ENCODE data around the gene FBN2.
"Not testable (repeated sequence)": the region's sequence is repeated elsewhere in the genome, so short reads cannot be mapped to it uniquely, and the experiment has no call there.

The FBN2 gene

DNA sequence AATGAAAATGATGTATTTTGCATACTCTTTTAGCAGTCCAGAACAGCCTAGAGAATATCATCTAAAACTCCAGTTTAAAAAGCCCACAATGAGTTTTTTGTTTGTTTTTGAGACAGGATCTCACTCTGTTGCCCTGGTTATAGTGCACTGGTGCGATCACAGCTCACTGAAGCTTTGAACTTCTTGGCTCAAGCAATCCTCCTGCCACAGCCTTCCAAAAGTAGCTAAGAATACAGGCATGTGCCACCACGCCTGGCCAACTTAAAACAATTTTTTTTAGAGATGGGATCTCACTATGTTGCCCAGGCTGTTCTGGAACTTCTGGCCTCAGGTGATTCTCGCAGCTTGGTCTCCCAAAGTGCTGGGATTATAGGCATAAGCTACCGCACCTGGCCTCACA is 175.7 kb downstream of the FBN2 start:
- no peak for DNase-seq (ENCODE audit: low read depth in 2 of 2)

DNA sequence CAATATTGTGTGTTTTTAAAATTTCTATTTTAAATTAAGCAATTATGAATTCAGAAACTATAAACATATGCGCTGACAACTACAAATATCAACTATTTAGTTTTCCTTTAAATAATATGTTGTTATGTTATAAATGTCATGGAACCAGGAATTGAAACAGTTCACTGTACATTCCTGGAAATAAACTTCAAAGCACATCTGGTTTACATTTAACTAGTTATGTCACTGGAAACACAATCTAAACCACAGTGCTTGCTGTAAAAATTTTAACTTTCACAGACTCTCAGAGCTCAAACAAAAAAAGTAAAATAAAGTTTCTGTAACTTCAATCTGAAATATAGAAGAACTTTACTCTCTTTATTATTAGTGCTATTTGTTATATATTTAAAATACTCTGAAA is 179.2 kb downstream of the FBN2 start:
- DNase-seq (ENCODE audit: low read depth in 2 of 2) = no peak

DNA sequence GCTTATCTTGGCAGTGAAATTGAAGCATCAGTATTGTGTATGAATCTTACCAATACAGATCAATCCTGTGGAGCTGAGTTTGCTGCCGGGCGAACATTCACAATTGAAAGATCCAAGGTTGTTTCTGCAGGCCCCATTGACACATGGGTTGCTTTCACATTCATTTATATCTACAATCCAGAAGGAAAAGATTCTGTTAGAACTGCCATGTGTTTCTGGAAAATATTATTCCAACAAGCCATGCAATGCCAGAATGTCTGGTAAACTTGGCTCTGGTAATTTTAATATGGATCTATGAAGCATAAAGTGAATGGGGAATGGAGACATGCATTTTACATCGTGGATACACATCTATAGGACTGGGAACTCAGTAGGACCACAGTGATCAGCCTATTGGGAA is 180.8 kb downstream of the FBN2 start:
- no peak for DNase-seq (ENCODE audit: low read depth in 2 of 2)

DNA sequence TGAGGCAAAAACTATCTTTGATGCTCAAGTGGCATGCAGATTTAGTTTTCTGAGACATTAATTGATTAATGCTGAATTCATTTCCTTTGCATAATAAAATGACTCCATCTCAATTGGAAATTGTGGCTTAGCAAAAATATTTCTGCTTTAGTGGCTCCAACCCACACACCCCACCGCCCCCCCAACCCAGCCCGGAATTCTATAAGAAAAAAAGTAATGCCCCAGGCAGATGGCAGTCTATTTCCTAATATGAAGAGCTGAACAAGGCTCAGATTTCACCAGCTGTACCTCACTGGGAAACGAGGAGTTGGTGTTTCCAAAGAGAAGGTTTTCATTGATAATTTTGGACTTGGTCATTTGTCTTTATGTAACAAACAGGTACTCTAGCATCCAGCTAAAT is 182.1 kb downstream of the FBN2 start:
- no peak for DNase-seq (ENCODE audit: low read depth in 2 of 2)

DNA sequence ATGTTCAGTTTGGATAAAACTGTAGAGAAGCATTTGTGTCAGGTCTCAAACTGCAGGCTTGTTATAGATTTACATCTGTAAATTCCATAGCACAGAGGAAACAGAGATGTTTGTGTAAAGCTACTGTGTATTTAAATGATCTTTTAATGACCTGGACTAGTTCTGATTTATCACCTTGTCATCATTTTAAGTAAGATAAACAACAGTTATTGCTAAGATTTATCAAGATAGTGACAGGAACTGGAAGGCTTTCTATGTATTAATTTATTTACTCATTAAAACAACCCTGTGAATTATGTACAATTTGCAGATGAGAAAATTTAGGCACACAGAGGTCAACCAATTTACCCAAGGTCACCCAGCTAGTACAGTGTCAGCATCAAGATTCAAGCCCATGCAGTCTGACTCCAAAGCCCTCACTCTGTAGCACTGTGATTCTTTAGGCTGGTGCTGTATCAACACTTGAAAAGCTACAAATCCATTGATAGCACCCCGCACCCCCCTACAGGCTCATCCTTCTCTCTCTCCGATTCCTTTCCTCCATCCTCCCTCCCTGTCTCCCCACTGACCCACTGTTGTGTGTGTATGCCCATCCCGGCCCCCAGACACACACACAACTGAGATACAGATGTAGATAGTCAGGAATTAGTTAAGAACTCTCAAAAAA is 184.5 kb downstream of the FBN2 start:
- DNase-seq (ENCODE audit: low read depth in 2 of 2) = no peak

DNA sequence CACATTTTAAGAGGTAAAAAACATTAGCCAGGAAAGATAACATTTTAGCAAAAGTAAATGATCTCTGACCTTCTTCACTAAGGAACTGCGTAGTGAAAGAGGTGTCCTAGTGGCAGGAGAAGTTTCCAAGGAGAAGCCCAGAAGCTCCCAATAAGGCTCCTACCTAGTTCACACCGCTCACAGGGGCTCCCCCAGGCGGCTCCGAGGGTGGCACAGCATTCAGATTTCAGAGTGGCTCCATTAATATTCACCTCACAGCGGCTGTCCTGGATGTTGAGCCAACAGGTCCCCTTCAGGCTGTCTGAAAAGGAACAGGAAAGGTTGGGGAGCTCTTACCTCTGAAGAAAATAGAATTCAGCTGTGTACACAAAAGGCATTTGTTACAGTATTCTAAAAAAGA is 187.3 kb downstream of the FBN2 start:
- no peak for DNase-seq (ENCODE audit: low read depth in 2 of 2)

DNA sequence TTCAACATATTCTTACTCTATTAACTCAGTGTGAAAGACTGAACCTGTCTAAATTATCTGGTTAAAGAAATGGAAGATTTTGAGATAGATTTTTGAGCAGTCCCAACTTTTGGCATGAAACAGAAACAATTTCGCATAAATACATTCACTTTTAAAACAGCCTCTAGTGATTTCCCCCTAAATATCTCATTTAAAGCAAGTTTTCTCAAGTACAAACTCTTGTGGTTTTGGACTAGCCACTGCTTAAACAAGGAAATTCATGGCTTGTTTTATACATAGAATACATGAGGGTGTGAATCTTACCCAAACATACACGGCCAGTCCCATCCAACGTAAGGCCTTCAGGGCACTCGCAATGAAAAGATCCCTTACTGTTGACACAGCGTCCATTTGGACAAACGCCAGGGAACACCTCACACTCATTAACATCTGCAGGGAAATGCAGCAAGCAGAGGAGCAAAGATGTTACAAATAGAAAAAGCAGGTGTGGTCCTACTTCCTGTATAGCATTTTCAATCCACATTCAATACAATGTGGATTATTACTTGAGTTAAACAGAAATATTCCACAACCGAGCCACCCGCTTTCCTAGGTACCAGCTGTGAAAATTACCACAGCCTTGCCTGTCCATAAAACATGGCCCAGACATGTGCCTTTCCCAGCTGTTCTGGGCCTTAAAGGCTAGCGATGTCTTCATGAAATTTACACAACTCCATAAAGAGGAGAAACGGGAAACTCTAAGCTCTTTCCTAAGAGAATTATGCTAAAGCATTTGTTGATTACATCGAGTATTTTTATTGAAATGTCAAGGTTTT is 188.8 kb downstream of the FBN2 start:
- DNase-seq (ENCODE audit: low read depth in 2 of 2) = no peak

DNA sequence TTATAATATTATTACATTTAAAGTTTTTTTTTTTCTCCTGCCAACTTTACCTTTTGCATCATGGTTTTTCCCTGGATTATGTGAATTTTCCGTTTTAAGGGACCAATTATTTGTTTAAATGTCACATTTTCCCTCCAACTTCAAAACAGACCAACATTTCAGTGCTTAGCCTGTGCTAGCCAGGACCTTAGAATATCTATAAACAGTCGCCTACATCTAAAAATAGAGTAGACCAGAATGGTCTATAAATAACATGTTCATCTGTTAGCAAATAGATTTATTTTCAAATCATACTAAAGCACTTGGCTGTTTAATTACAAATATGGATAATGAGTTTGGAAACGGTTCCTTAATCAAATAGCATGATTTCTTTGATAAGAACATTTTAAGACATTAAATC is 192.0 kb downstream of the FBN2 start:
- no peak for DNase-seq (ENCODE audit: low read depth in 2 of 2)

DNA sequence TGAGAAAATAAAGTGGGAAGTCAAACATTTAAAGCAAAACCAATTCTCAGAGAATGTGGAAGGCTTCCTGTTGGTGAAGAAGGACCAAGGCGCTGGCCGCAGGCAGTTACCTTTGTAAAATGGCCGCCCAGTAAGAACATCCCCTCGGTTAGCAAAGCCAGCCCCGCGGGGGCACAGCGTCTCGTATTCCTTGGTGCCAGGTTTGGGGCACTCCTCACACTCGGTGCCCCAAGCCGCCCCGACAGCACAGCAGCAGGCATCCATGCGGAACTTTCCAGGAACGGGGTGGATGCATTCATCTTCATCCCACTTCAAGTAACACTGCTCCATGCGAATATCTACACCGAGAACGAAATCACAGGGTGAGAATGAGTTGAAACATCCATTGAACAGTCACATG is 192.8 kb downstream of the FBN2 start:
- DNase-seq (ENCODE audit: low read depth in 2 of 2) = no peak

DNA sequence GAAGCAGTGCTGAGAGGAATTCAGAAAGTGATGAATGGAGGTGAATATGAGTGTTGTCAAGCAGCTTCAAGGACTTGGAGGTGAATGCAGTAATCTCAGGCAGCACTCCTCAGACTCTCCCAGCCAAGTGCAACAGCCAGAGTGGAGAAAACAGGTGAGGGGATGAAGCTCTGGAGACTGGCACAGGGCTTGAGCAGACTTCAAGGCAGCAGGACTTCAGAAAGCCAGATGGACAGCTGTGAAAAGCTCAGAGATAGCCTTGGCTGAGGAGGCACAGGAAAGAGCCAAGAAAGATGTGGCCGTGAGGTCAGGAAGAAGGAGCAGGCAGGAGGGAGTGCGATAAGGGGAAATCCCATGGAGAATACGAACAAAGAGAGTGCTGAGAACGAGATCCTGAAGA is 194.9 kb downstream of the FBN2 start:
- no peak for DNase-seq (ENCODE audit: low read depth in 2 of 2)

DNA sequence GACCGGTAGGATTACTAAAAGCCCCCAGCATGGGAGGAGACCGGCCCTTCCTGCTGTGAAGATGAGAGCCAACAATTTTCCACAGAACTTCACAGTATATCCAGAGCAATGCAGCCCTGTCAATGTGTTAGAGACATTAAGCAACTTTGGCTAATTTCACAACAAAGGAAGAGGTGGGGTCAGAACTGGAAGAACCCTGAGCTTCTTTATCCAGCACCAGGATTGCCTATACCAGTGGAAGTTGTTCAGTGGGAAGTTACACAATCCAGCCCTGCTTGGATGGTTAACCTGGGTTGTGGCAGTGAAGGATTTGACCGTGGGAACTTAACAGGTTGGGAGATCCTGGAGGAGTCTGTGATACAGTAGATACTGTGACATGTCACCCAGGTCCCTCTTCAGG is 197.0 kb downstream of the FBN2 start:
- no peak for DNase-seq (ENCODE audit: low read depth in 2 of 2)

DNA sequence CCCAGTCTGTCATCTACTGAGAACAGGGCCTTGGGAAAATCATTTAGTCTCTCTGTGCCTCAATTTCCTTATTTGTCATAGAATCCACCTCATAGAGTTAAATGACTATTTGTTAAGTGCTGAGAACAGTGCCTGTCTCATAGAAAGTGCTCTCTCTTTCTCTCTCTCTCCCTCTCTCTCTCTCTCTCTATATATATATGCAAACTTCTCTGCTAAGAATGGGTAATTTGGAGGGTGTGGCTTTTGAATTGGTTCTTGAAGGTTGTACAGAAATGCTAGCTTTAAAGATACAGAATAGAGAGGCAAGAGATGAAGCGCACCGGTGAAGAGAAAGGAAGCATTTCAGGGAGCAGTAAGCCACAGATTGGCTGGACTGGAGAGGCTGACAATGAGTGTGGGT is 197.4 kb downstream of the FBN2 start:
- no peak for DNase-seq (ENCODE audit: low read depth in 2 of 2)

DNA sequence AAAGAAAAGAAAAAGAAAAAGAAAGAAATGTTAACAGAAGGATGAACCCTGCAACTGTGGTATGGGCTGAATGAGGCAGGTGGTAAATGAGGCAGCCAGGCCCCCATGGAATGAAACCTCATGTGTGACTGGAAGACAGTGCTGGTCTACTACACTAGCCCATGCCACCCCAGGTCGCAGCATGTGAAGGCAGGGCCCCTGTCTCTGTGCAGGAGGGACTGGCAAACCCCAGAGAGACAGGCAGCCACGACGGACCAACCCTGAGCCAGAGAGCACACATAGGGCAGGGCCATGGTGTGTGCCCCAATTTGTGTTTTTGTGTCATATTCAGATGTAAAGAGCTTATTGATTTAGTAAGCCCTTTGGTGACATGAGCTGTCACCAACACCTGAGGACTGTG is 198.5 kb downstream of the FBN2 start:
- DNase-seq (ENCODE audit: low read depth in 2 of 2) = no peak

DNA sequence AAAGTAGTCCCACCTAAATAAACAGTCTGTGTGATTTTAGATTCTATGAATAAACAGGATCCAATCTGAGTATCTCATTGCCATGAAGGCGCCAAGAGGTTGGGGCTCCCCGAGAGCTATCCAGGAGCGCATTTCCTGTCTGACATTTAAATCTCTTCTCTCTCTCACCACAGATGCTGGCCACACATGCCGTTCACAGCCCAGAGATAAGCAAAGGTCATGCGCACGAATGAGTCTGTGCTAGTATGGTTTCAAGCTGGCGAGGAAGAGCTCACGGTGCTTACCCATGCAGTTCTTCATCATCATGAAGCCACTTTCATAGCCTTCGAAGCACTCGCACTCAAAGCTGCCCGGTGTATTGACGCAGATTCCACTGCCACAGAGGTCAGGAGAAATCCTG is 199.4 kb downstream of the FBN2 start:
- DNase-seq (ENCODE audit: low read depth in 2 of 2) = no peak

DNA sequence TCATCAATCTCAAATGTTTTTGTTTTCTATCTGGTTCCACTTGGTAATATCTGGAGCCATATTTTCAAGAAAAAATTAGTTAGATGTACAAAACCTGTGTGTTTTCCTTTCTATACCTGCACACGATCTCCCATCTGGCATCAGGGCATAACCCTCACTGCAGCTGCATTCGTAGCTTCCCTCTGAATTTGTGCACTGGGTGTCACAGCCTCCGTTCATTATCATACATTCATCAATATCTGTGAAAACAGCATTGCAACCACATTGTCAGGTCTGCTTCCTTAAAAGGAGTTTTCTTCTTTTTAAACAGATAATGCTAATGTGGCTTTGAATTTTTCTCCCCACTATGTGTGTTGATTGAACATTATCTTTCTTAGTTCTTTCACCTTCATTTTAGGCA is 202.7 kb downstream of the FBN2 start:
- no peak for DNase-seq (ENCODE audit: low read depth in 2 of 2)

DNA sequence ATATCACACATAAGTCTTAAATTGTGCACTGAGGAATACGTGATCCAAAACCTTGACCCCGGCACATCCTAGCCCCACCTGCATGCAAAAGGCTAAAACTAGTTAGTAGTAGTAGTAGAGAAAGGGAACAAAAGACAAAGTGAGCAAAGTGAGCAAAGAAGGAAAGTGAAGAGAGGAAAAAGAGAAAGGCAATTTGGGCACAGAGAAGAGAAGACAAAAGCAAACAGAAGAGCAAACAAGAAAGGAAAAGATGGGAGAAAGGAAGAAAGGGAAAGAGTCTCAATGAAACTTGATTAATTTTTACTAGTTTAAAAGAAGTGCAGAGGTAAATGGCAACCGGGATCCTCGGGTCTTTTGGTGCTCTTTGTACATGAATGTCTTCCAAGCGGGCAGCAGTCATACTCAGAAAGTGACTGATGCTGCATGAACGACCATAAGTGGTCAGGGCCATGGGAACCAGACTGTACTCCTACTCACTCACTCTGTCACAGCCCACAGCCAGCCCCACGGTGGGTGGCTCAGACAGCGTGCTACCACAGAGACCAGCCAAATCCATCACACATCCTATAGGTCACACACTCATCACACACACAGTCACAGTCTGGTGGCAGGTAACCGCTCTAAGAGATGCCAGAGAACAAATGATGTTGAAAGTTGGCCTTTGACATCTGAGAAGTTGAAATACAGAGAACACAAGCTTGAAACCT is 203.9 kb downstream of the FBN2 start:
- DNase-seq (ENCODE audit: low read depth in 2 of 2) = no peak

DNA sequence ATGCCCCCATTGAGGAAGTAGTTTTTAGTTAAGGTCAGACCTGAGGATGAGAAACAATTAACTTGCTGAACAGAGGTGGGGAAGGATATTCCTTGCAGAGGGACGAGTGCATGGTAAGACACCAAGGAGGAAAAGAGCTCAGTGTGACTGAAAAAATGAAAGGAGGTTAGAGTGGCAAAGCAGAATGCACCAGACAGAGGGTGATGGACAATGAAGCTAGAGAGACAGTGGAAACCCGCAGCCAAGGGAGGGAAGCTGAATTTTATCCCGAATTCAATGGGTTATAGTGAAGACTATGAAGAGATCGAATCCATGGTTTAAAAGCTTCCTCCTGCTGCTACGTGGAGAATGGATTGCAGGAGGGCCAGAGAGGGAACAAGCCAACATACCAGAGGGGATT is 206.8 kb downstream of the FBN2 start:
- no peak for DNase-seq (ENCODE audit: low read depth in 2 of 2)

DNA sequence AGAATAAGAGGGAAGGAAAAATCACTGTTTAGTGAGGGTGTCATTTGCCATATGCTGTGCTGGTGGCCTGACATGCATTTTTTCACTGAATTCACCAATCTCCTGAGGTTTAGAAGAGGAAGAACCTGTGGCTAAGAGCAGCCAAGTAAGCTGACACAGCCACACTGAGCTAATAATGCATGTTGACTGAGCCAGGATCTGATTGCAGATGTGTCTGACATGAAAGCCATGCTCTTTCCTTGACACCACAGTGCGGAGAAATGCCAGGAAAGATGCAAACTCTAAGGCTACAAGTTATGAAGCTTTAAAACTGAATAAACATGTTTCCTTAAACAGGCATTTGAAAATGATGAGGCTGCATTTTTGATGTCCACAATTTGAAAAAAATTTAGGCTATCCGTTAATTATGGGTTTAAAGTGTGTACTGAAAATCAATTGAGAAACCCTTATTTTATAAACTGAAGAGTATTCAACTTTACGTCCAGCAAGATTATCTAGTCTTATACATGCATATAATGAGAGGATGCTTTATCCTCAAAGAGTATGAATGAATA is 208.6 kb downstream of the FBN2 start:
- DNase-seq (ENCODE audit: low read depth in 2 of 2) = no peak

DNA sequence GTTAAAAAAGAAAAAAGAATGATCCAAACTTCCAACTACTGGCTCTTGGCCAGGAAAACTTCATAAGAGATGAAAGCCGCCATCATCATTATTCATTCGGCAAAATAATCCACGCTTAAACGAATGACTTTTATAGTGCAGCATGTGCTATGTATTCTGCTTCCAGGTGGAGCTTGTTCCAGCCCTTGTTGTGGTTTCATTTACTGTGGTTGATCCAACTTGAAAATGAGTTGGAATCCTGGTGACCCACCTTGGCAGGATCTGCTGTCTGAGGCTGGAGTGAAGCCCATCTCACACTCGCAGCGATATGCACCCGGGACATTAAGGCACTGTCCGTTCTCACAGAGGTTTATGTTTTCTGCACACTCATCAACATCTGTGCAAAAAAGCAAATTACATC is 209.6 kb downstream of the FBN2 start:
- no peak for DNase-seq (ENCODE audit: low read depth in 2 of 2)

DNA sequence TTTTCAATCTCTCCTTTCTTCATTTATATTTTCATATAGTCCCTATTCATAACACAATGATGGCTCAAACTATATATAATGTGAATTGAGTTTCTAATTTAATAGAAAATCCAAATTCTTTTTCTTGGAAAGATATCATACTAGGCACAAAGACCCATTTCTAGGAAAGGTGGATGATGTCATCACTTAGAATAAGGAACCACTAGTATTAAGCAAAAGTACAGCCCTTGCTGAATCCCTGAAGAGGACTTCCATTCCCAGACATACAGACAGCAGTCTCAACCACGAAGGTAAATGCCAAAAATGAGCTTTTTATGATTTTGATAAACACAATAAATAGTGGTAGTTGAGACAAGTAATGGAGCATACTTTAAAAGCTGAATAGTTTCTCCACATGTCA is 210.0 kb downstream of the FBN2 start:
- no peak for DNase-seq (ENCODE audit: low read depth in 2 of 2)

DNA sequence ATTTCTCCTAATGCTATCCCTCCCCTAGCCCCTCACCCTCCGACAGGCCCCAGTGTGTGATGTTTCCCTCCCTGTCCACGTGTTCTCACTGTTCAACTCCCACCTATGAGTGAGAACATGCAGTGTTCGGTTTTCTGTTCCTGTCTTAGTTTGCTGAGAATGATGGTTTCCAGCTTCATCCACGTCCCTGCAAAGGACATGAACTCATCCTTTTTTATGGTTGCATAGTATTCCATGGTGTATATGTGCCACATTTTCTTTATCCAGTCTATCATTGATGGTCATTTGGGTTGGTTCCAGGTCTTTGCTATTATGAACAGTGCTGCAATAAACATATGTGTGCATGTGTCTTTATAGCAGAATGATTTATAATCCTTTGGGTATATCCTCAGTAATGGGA is 216.6 kb downstream of the FBN2 start:
- DNase-seq (ENCODE audit: low read depth in 2 of 2) = not testable (repeated sequence)

DNA sequence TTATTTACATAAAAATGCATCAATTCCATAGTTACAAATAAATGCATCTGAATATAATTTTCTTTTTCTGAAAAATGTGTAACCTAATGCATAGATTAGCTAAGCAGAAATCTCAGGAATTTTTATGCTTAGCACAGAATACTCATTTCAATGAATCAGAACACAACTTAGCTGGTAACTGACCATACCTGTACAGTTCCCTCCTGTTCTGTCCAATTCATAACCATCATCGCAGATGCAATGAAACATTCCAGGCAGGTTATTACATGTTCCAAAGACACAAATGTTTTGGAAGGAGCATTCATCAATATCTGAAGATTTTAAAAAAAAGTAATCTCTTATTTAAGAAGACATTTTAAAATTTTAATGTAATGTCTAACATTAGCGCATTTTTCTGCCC is 219.4 kb downstream of the FBN2 start:
- DNase-seq (ENCODE audit: low read depth in 2 of 2) = no peak

DNA sequence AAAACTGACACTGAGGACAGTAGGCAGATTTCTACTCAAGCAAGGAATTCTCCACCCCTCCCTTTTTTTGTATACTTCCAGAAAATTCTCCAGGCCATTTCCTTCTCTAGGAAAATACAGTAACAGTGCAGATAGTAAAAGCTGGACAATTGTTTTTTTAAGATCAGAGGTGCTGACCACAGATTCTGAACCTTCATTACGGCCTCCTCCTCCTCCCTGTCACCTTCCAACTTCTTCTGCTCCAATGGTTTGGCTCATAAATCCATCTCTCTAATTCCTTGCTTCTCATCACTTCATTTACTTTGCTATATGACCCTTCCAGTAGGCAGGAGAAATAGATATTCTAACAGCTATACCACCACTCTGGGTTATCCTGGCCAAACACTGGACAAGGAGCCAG is 220.6 kb downstream of the FBN2 start:
- DNase-seq (ENCODE audit: low read depth in 2 of 2) = no peak
